SK-N-MC (cell line): ENCODE measurements around the gene DHX32.

Experiments
- EZH2 ChIP-seq: fragments of 200-600 bp; sonication (generic); IDR thresholded peaks from one replicate; pipeline ENCODE4 v1.6.1; 2017; ENCODE audit warnings: antibody characterized with exemption
- FOXP2 ChIP-seq: optimal IDR thresholded peaks from 2 replicates; pipeline ENCODE3; 2011; ENCODE audit warnings: mild to moderate bottlenecking, moderate library complexity; ENCODE audit not compliant: insufficient read depth; ENCODE audit errors: extremely low read length, control extremely low read depth
- POLR2AphosphoS5 ChIP-seq: IDR thresholded peaks from 2 replicates; pipeline ENCODE4 v1.6.1; 2012; ENCODE audit warnings: mild to moderate bottlenecking, low read depth, low read length, borderline replicate concordance

DNA sequence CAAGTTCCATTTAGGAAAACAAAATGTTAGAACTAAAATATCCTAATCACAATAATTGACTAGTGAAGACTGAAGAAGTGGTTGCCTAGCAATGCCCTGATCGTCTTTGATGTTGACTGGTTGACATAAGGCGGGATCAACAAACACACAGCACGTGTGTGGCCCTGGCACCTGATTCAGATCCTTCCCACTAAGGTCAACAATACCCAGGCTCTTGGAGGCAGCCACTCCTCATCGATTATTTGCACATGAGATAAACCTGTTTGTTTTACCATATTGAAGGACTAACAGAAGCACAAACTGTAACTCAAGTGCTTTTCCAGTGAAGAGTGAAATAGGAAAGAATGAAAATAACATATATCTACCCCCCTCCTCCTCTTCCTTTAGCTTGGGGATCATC lies 30.9 kb upstream of the DHX32 start:
- TF ChIP-seq EZH2 (no peak), POLR2AphosphoS5 (no peak), FOXP2 (no peak)
